ENCODE data around the gene CEMIP. TPM values are rescaled to one million over a fixed set of nuclear protein-coding genes. Genes with fewer than 3 reads are reported as not detected.

Gene CEMIP
- total and polyA plus RNA-seq, 10 of the 15 experiments (the other 5 are each of a cell fraction or from before 2014, with no cell fraction given): 0.01 to 0.44 (median 0.16) TPM; not detected in 6

GRCh38 chr15:80892414-80892813 is 113.2 kb downstream of the CEMIP start:
- ChIA-PET SMC1A (ENCODE audit: uncharacterized antibody, unreplicated experiment) (interaction anchor here (0.8 kb wide), 1 partner anchor 87 kb away, joined by 3 read pairs; no protein-coding TSS in a partner anchor), RAD21 (ENCODE audit: unreplicated experiment) (no interaction called here), POLR2A (no interaction called here), CTCF (no interaction called here)
- ATAC-seq: no peak
- H3K4me3 ChIP-seq: no peak overlapping the region
- H3K27ac ChIP-seq (ENCODE audit: control insufficient read depth, insufficient read depth): no peak overlapping the region
- in situ Hi-C loops (cut with MboI): no loop called here
- H3K9me3 ChIP-seq (replicated peaks; ENCODE audit: control insufficient read depth, insufficient read depth, low read length): no peaks in the 10 kb centered on the region; the same call in 2 of the 3 replicates
- DNase-seq (ENCODE audit: low read depth, low spot score): no peak
- H3K36me3 ChIP-seq (ENCODE audit: control insufficient read depth in 2 of 2, insufficient read depth in 2 of 2, low read length in 1 of 2): no peaks in the 10 kb centered on the region
- intact Hi-C loops (cut with micrococcal nuclease; ENCODE audit: unreplicated experiment): no loop called here
- TF ChIP-seq SIX5 (IDR thresholded peaks at IDR 0.05; ENCODE audit: low read depth, low read length, severe bottlenecking): no peak
- TF ChIP-seq ZBTB40 (IDR thresholded peaks at IDR 0.05; ENCODE audit: borderline replicate concordance): no peak
- no peak for TF ChIP-seq CTCF (IDR thresholded peaks at IDR 0.05 in 2 of 3, conservative IDR thresholded peaks at IDR 0.05 in 1 of 3; ENCODE audit: control insufficient read depth in 2 of 3, extremely low read depth in 1 of 3, insufficient read depth in 1 of 3, low read depth in 3 of 3, low read length in 3 of 3)
- no peak for TF ChIP-seq NR2C1 (IDR thresholded peaks at IDR 0.05)
- no peak for TF ChIP-seq SRF (IDR thresholded peaks at IDR 0.05; ENCODE audit: low read depth in 2 of 2, low read length in 2 of 2)
- no peak for TF ChIP-seq TBL1XR1 (IDR thresholded peaks at IDR 0.05; ENCODE audit: low read depth, low read length)
- no peak for TF ChIP-seq CEBPB (IDR thresholded peaks at IDR 0.05; ENCODE audit: borderline replicate concordance in 1 of 2, low read depth in 2 of 2, low read length in 2 of 2)
- TF ChIP-seq ELK1 (IDR thresholded peaks at IDR 0.05; ENCODE audit: low read depth, low read length): no peak
- TF ChIP-seq SREBF2 (IDR thresholded peaks at IDR 0.05; ENCODE audit: low read length): no peak
- no peak for TF ChIP-seq BHLHE40 (IDR thresholded peaks at IDR 0.05; ENCODE audit: borderline replicate concordance in 1 of 2, low read depth in 2 of 2, low read length in 1 of 2)
- no peak for TF ChIP-seq NRF1 (conservative IDR thresholded peaks at IDR 0.05; ENCODE audit: low read depth, low read length)
- TF ChIP-seq EP300 (IDR thresholded peaks at IDR 0.05; ENCODE audit: borderline replicate concordance in 1 of 2, control insufficient read depth in 1 of 2, low read depth in 2 of 2, low read length in 2 of 2): no peak
- H3K4me1 ChIP-seq (ENCODE audit: control insufficient read depth, insufficient read depth, low read length): no peaks in the 10 kb centered on the region
- WGBS (ENCODE audit: insufficient coverage, insufficient replicate concordance, low lambda C conversion rate, missing lambda C conversion rate): 10% methylated on average over 5 of the region's 5 CpGs
- no peak overlapping the region for H3K4me2 ChIP-seq (ENCODE audit: control insufficient read depth, insufficient read depth)
- no peak overlapping the region for H3K9ac ChIP-seq (ENCODE audit: control insufficient read depth, insufficient read depth, low read length)
- H2AFZ ChIP-seq (ENCODE audit: control insufficient read depth, low read depth, low read length): no peak overlapping the region
- FAIRE-seq: no peak
- no peaks in the 10 kb centered on the region for H4K20me1 ChIP-seq (ENCODE audit: control insufficient read depth, insufficient read depth)
- no peaks in the 10 kb centered on the region; a peak in 1 of 4 replicates for H3K27me3 ChIP-seq (replicated peaks in 1 of 2; ENCODE audit: control insufficient read depth in 2 of 2, insufficient read depth in 2 of 2, low read length in 1 of 2)
- BruUV-seq (replicated peaks): no TSS peak
- H3K79me2 ChIP-seq (ENCODE audit: control insufficient read depth, insufficient read depth, low read length): no peaks in the 10 kb centered on the region

Measured in GM12878 (cell line).